ENCODE results near the gene NIN. TPM values are rescaled to one million over a fixed set of nuclear protein-coding genes. Genes with fewer than 3 reads are reported as not detected.
"Not testable (repeated sequence)": the region's sequence is repeated elsewhere in the genome, so short reads cannot be mapped to it uniquely, and the experiment has no call there.

The NIN gene
- total RNA-seq, 4 donors from 2014 or later, result 30.2 to 43.1 (median 38.6) TPM

DNA sequence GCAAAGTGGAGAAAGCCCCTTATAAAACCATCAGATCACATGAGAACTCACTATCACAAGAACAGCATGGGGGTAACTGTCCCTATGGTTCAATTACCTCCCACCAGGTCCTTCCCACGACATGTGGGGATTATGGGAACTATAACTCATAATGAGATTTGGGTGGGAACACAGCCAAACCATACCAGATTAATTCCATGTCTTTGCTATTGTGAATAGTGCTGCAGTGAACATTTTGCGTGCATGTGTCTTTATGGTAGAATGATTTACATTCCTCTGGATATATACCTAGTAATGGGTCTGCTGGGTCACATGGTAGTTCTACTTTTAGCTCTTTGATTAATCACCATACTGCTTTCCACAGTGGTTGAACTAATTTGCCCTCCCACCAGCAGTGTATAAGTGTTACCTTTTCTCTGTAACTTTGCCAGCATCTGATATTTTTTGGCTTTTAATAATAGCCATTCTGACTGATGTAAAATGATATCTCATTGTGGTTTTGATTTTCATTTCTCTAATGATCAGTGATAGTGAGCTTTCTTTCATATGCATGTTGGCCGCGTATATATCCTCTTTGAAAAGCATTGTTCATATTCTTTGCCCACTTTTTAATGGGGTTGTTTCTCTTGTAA is 133.2 kb downstream of the NIN start:
- H3K9me3 ChIP-seq, result peaks cover 0 to 8% (median 0%) of the 10 kb centered on the region in 3 donors
- no peaks in the 10 kb centered on the region for H3K36me3 ChIP-seq
- H3K27me3 ChIP-seq, result no peaks in the 10 kb centered on the region
- H3K27ac ChIP-seq, result no peak overlapping the region
- no peak overlapping the region for H3K4me3 ChIP-seq
- 58 to 71% methylated on average over 4 of the region's 4 CpGs for WGBS, 2 donors (ENCODE audit: low coverage in 1 of 2)
- TF ChIP-seq POLR2AphosphoS5 (IDR thresholded peaks at IDR 0.05) (no peak), POLR2A (IDR thresholded peaks at IDR 0.05) (no peak), EP300 (IDR thresholded peaks at IDR 0.05) (no peak)
- TF ChIP-seq, protein P1, sequence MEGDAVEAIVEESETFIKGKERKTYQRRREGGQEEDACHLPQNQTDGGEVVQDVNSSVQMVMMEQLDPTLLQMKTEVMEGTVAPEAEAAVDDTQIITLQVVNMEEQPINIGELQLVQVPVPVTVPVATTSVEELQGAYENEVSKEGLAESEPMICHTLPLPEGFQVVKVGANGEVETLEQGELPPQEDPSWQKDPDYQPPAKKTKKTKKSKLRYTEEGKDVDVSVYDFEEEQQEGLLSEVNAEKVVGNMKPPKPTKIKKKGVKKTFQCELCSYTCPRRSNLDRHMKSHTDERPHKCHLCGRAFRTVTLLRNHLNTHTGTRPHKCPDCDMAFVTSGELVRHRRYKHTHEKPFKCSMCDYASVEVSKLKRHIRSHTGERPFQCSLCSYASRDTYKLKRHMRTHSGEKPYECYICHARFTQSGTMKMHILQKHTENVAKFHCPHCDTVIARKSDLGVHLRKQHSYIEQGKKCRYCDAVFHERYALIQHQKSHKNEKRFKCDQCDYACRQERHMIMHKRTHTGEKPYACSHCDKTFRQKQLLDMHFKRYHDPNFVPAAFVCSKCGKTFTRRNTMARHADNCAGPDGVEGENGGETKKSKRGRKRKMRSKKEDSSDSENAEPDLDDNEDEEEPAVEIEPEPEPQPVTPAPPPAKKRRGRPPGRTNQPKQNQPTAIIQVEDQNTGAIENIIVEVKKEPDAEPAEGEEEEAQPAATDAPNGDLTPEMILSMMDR (IDR thresholded peaks at IDR 0.05), result no peak
- no peak for ATAC-seq
- H3K4me1 ChIP-seq, result no peaks in the 10 kb centered on the region

DNA sequence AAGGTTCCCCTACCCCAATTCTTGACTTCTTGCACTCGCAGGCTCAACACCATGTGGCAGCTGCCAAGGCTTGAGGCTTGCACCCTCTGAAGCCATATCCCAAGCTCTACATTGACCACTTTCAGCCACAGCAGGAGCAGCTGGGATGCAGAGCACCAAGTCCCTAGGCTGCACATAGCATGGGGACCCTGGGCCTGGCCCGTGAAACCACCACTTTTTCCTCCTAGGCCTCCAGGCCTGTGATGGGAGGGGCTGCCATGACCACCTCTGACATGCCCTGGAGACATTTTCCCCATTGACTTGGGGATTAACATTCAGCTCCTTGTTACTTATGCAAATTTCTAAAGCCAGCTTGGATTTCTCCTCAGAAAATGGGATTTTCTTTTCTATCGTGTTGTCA is 136.7 kb downstream of the NIN start:
- H3K27ac ChIP-seq, H3K4me3 ChIP-seq, H3K27me3 ChIP-seq, H3K4me1 ChIP-seq, ATAC-seq, H3K9me3 ChIP-seq, H3K36me3 ChIP-seq: not testable (repeated sequence)
- 100% methylated on average over 1 of the region's 3 CpGs for WGBS, 2 donors (ENCODE audit: low coverage in 1 of 2)

DNA sequence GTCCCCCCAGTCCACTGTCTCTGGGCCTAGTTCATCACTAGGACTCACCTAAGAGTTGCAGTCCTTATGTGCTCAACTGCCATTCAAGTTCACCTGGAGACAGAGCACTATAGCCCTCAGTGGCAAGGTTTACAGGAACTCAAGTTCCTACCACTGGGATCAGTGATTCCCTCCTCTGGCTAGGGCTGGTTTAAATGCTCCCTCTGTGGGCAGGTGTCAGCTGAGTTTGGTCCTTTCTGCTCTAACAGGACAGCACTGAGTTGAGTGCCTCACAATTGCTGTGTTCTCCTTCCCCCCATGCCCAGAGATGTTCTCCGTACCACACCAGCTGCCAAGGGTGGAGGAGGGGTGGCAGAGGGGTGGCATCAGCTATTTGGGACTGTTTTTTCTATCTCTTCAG is 142.1 kb downstream of the NIN start:
- 100% methylated on average over 1 of the region's 1 CpG; no CpG with 5 or more reads in 1 of the 2 donors for WGBS, 2 donors (ENCODE audit: low coverage in 1 of 2)
- Histone ChIP-seq H3K9me3 (peaks cover 0 to 2% (median 0%) of the 10 kb centered on the region in 3 donors), H3K27me3 (no peaks in the 10 kb centered on the region), H3K4me3 (no peak overlapping the region), H3K27ac (no peak overlapping the region), H3K4me1 (no peaks in the 10 kb centered on the region), H3K36me3 (no peaks in the 10 kb centered on the region)
- TF ChIP-seq POLR2A (IDR thresholded peaks at IDR 0.05), result no peak
- TF ChIP-seq EP300 (IDR thresholded peaks at IDR 0.05), result no peak
- TF ChIP-seq, protein P1 (IDR thresholded peaks at IDR 0.05), result no peak
- TF ChIP-seq POLR2AphosphoS5 (IDR thresholded peaks at IDR 0.05), result no peak
- no peak for ATAC-seq

DNA sequence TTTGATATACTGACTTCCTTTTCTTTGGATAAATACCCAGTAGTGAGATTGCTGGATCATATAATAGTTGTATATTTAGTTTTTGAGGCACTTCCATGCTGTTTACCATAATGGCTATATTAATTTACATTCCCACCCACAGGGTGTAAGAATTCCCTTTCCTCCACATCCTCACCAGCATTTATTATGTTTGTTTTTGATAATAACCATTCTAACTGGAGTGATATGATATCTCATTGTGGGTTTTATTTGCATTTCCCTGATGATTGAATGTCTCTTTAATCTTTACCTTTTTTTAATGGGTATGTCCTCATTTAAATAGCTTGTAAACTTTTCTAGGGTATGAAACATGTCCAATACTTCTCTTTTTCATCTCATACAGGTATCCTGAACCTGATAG is 151.3 kb downstream of the NIN start:
- TF ChIP-seq POLR2A (IDR thresholded peaks at IDR 0.05) (no peak), POLR2AphosphoS5 (IDR thresholded peaks at IDR 0.05) (no peak), EP300 (IDR thresholded peaks at IDR 0.05) (no peak)
- TF ChIP-seq, protein P1 (IDR thresholded peaks at IDR 0.05), result no peak
- Histone ChIP-seq H3K4me1 (no peaks in the 10 kb centered on the region), H3K4me3 (no peak overlapping the region), H3K27me3 (no peaks in the 10 kb centered on the region), H3K36me3 (no peaks in the 10 kb centered on the region), H3K27ac (no peak overlapping the region), H3K9me3 (no peaks in the 10 kb centered on the region)
- ATAC-seq, result no peak

DNA sequence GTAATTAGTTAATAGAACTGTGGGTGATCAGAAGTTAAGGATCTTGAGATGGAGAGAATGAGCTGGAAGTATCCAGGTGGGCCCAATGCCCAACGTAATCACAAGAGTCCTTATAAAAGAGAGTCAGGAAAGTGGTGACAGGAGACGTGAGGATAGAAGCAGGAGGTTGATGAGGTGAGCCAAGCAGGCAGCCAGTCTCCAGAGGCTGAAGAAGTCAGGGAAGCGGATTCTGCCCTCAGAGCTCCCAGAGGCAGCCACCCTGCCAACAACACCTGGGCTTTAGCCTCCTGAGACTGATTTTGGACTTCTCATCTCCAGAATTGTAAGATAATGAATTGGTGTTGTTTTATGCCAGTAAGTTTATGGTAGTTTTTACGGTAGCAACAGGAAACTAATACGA is 152.8 kb downstream of the NIN start:
- TF ChIP-seq POLR2AphosphoS5 (IDR thresholded peaks at IDR 0.05), result no peak
- TF ChIP-seq EP300 (IDR thresholded peaks at IDR 0.05), result no peak
- no peak for TF ChIP-seq POLR2A (IDR thresholded peaks at IDR 0.05)
- TF ChIP-seq, protein P1 (IDR thresholded peaks at IDR 0.05), result no peak
- no peak for ATAC-seq
- no peak overlapping the region for H3K27ac ChIP-seq

More for the DNA sequence above, 152.8 kb downstream of the NIN start:
- Histone ChIP-seq H3K36me3 (no peaks in the 10 kb centered on the region), H3K4me1 (no peaks in the 10 kb centered on the region), H3K4me3 (no peak overlapping the region), H3K27me3 (no peaks in the 10 kb centered on the region), H3K9me3 (no peaks in the 10 kb centered on the region)
- 83 to 91% methylated on average over 4 to 5 of the region's 5 CpGs for WGBS, 2 donors (ENCODE audit: low coverage in 1 of 2)
